HK-2 (cell line): ENCODE results near the gene MAGIX.

Experiments
- DNase-seq: peaks from one replicate; pipeline ENCODE4 v3.0.0-alpha.2; 2018; ENCODE audit not compliant: unreplicated experiment

Gene MAGIX

GRCh38 chrX:49205443-49205842 is 42.9 kb downstream of the MAGIX start:
- no peak for DNase-seq

- DNase-seq, result no peak
These were observed 44.0 kb downstream of the MAGIX start for GRCh38 chrX:49206543-49206942.

- DNase-seq, result no peak
These were observed 45.8 kb downstream of the MAGIX start for GRCh38 chrX:49208399-49208798.

- DNase-seq, result no peak
These were observed 47.1 kb downstream of the MAGIX start for GRCh38 chrX:49209434-49210251.

GRCh38 chrX:49210406-49210805 is 47.8 kb downstream of the MAGIX start:
- DNase-seq, result no peak

- DNase-seq, result no peak
These were observed 48.5 kb downstream of the MAGIX start for GRCh38 chrX:49211074-49211473.

GRCh38 chrX:49212209-49212608 is 49.7 kb downstream of the MAGIX start:
- DNase-seq, result no peak

- DNase-seq, result no peak
These were observed 50.3 kb downstream of the MAGIX start for GRCh38 chrX:49212861-49213260.

GRCh38 chrX:49214416-49214815 is 51.9 kb downstream of the MAGIX start:
- DNase-seq, result no peak

- no peak for DNase-seq
These were observed 52.5 kb downstream of the MAGIX start for GRCh38 chrX:49214996-49215526.
